ENCODE data around the gene SLC7A6.

The SLC7A6 gene

DNA sequence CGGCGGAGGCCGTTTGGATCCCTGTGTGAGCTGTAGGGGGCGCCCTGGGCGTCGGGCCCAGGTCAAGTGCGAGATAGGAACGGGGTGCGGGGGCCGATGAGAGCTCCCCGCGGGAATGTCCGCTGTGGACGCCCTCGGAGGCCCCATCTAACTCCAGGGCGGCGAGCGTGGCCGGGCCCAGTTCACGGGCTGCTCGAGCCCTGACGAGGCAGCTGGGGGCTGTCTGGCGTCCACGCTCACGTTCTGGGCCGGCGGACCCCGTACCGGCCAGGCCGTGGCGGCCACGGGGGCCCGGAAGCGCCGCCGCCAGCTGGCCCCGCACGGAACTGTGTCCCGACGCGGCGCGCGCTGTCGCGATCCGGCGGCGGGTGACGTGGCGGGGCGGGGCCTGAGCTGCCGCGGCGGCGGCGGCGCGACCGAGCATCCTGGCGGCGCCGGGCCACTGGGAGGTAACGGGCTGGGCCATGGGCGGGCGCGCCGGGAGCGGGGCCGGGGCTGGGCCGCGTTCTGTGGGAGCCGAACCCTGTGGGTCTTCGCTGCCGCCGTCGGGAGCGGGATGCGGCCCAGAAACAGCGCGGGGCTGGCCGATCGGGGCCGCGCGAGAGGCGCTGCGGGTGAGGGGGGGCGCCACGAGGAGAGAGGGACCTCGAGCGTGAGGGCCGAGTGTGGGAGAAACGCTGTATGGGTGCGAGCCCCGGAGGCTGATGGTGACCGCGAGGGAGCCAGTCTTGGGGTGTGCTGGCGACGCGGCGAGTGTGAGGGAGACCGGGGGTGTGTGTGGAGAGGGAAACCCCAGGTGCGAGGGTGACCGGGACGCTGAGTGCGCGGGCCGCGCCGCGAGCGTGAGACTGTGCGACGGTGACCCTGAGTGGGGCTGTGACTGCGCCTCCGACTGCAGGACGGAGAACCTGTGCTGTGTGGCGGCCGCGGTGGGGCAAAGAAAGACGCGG is at the start of gene SLC7A6:
SLC7A6 (plus strand) TSS at position 399 of the 950 bp plus-strand sequence. CDS start 10,201 bp downstream, outside the sequence.
- DNase-seq, result no peak

DNA sequence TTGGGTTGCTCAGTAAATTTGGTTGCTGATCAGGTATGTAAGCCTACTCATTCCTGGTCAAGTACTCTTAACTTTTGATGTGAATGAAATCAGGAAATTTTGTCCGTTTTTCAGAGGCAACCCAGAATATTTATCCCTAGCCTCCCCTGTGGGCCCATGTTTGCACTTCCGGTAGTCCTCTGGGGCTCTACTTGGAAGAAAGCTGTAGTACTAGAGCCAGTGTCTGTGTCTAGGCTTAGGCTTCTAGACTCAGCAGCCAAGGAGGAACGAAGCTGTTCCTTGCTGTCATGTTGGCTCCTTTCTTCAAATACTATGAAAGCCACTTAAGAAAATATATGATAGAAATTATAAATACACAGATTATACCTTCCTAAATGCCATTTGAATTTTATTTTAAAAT is 49.6 kb upstream of the SLC7A6 start:
- no peak for DNase-seq

DNA sequence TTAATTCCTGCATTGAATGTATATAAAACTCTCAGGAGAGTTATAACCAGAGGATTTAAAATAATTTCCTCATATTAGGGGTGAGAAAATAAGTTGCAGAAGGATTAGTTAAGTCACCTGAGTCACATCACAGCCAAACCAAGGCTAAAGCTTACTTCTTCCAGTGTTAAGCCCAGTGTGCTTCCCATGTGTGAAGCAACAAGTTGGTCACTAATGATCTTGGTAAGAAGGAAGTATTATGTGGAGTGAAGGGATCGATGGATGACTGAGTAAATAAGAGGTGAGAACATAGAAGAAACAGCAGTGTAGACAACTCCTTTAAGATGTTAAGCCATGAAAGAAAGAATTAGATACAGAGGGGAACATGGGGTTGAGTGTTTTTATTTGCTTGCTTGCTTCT is 49.0 kb upstream of the SLC7A6 start:
- DNase-seq, result no peak

GRCh38 chr16:68216240-68216639 is 48.1 kb upstream of the SLC7A6 start:
- no peak for DNase-seq

DNA sequence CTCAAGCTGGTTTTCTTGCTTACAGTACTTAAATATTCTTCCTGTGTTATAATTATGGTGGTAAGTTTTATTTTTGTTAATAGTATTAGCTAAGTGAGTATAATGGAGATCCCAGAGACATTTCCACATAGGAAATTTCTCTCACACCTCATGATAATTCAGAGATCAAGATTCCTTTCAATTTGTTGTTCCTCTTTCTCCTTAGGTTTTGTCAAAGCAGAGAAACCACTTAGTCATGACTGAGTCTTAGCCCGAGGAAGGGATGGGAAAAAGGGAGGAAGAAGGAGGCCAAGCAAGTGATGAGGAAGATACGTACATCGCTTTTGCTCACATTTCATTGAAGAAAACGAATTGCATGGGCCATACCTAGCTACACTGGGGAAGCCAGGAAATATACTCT is 46.8 kb upstream of the SLC7A6 start:
- DNase-seq, result no peak

DNA sequence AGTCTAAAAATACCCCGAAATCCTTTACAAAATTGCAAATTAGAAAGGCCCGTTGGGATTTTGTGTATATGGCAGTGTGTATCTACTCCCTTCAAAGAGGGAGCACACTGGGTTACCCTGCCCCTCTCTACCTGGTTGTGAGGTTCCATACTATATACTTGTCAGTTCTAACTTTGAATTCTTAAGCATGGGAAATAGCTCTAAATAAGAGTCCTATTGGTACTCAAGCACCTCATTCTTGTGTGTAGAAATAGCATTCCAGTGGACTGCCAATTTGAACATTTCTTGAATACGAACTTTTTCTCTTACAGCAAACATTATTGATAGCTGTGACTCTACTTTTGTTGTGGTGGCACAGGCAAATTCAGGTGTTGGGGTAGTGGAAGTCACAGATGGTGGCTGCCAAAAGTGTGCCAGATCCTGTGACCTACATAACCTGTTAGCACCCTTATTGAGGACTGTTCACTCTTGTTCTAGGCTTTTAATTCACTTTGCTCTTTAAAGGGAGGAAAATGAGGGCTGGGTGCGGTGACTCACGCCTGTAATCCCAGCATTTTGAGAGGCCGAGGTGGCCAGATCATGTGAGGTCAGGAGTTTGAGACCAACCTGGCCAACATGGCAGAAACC is 44.5 kb upstream of the SLC7A6 start:
- no peak for DNase-seq

DNA sequence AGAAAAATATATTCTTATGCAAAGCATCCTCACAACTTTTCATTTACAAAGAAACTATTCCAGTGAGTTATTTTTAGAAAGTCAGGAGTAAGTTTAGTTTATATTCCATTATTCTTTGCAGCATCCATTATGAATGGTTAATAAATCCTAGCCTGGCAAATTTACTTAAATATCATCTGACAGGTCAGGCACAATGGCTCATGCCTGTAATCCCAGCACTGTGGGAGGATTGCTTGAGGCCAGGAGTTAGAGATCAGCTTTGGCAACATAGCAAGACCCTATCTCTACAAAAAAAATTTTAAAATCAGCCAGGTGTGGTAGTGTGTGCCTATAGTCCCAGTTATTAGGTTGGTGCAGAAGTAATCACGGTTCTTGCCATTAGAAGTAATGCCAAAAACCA is 41.3 kb upstream of the SLC7A6 start:
- DNase-seq, result no peak

DNA sequence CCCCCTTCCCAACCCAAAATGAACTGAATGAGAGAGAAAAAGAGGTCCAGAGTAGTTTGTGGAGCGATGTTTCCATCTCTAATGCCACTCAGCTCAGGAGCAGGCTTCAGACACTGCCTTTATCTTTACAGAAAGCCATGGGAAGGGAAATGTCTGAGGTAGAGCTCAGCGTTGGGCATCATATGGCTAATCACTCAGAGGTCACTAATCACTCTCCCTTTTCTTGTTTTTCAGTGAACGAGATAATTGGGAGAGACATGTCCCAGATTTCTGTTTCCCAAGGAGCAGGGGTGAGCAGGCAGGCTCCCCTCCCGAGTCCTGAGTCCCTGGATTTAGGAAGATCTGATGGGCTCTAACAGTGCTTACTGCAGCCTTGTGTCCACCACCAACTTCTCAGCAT is 38.2 kb upstream of the SLC7A6 start:
- no peak for DNase-seq

DNA sequence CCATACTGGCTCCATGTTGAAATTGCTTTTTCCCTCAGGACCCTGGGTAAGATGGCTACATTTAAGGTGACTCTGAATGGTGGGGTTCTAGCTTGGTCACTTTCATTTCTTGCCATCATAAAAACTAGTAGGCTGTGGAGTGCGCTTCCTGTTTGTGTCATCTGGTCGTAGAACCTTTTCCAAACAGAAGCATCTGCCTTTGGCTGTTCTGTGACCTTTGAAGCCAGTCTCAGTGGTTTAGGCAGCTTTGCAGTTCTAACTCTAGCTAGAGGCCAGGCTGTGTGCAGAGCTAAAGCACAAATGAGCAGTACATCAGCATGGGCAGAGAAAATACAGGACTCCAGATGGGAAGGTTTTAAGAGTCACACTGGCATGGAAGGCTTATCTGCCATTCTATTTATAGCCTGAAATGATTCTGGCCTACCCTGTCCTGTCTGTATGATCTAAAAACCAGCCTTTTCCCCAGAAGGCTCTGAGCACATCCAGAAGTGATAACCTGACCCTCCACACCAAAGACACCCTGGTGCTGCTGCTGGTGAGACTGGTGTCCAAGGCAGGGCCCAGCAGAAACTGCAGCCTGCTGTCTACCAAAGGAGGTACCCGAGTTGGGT is 37.0 kb upstream of the SLC7A6 start:
- no peak for DNase-seq

- peak; percentile 31 for DNase-seq
Measured at GRCh38 chr16:68227850-68228553, 36.3 kb upstream of the SLC7A6 start.

- no peak for DNase-seq
Measured at GRCh38 chr16:68228652-68229051, 35.7 kb upstream of the SLC7A6 start.

DNA sequence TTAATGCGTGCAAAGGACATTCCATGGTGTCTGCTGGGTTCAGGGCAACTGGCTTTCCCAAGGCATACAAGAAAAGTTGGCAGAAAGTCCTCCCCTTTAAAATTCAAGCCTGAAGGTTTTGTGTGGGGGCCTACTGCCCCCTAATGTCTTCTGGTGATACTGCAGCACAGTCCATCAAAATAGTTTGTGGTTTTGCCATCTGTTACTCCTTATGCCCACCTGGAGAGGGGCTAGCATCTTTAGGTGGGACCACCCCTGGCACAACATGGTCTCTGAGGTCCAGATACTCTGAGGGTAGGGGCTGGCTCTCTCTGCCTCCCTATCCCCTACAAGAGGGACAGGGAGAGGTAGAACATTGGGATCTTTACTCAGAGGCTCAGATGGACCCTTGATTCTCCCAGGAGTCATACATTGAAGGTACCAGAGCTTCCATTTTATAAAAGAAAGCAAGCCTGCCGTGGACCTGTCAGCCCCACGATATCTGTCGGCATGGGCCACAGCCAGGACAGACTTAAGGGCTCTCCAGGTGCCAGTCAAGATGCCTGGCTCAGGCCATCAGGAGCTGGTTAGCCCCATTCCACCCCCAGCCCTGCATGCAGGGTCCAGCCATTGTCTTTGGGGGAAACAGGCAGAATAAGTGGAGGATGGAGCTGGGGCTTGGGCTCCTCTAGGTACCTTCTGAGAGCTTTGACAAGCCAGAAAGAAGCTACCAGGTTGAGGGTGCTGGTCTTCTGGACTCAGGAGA is 34.7 kb upstream of the SLC7A6 start:
- DNase-seq, result no peak

DNA sequence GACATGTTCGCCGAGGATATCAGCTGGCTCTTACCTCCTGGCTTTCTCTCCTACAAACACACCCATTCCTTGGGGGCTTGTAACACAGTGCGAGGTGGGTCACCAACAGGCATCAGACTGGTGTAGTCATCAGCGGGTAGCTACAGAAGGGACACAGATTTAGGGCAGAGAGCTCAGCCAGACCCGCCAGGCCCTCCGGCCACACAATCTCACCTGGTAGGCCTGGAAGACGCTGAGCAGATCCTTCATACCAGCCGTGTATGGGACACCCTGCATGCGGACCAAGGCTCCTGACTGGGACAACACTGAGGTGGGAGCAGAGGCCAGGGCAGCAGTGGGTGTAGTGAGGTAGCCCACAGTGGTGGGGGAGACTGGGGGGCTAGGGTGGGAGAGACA is 34.2 kb upstream of the SLC7A6 start:
- DNase-seq, result no peak

DNA sequence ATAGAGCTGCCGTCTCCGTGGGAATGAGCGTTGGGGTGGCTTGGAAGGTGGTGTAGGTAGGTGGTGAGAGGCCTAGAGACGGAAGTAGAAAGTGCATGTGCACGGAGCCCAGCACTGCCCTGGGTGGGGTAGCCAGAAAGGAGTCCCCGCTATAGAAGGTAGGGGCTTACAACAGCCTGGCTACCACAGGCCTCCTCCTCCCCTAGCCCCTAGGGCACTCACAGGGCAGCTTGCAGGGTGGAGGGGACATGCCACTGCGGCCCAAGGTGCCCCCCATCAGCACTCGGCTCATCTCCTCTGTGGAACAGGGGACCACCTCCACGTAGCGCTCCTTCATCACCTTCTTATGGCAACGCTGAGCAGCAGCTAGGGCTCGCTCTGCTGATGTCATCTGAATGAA is 33.4 kb upstream of the SLC7A6 start:
- no peak for DNase-seq

GRCh38 chr16:68231384-68232136 is 32.8 kb upstream of the SLC7A6 start:
- no peak for DNase-seq

DNA sequence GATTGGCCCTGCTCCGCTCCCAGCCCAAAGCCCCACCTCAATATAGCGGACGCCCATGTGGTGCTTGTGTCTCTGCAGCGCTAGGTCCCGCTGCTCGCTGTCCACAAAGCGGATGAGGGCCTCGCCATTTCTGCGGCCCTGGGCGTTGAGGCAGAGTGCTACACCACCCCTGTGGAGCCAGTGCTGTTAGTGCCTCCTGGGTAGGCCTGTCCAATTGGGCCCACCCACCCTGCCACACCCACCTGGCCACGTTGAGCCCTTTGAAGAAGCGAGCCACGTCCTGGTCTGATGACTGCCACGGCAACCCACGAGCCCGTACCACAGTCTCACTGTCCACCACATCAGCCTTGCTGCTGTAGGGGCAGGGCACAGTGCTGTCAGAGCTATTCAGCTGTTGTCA is 32.0 kb upstream of the SLC7A6 start:
- DNase-seq, result no peak

GRCh38 chr16:68233085-68233834 is 31.1 kb upstream of the SLC7A6 start:
- DNase-seq, result no peak

DNA sequence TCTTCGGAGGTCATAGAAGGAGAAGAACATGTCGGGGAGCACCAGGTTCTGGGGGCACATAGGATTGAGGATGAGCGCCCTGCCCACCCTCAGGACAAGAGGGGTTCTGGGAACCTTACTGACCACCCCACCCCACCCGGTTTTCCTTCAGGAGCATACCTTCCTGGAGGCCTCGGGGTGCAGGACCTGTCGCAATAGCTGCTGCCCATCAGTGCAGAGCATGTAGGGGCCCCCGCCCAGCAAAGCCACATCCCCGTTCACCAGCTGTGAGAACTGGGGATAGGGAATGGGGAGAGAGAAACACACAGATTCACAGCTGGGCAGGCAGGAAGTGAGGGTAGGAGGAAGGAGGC is 30.5 kb upstream of the SLC7A6 start:
- DNase-seq, result no peak

- peak; percentile 74 for DNase-seq
Measured at GRCh38 chr16:68234188-68235107, 29.9 kb upstream of the SLC7A6 start.

Measured in NCI-H2029 treated with DMSO at 0.1 percent for 48 hours (cell line).